ENCODE measurements around the gene PTPRN.
"Not testable (repeated sequence)": the region's sequence is repeated elsewhere in the genome, so short reads cannot be mapped to it uniquely, and the experiment has no call there.

Gene PTPRN

GRCh38 chr2:219289195-219289536 lies 20.0 kb downstream of the PTPRN start:
- DNase-seq (ENCODE audit: low read depth in 2 of 2): no peak
- H3K4me3 ChIP-seq (replicated peaks in 1 of 2; ENCODE audit: low read depth in 2 of 2, low read length in 2 of 2): no peak overlapping the region
- TF ChIP-seq CTCF (IDR thresholded peaks at IDR 0.05; ENCODE audit: low read depth, low read length): no peak

- DNase-seq (ENCODE audit: low read depth in 2 of 2): no peak
- H3K4me3 ChIP-seq (replicated peaks in 1 of 2; ENCODE audit: low read depth in 2 of 2, low read length in 2 of 2): no peak overlapping the region
- TF ChIP-seq CTCF (IDR thresholded peaks at IDR 0.05; ENCODE audit: low read depth, low read length): no peak
Observed at GRCh38 chr2:219287580-219288265, 21.5 kb downstream of the PTPRN start.

- H3K4me3 ChIP-seq (replicated peaks in 1 of 2; ENCODE audit: low read depth in 2 of 2, low read length in 2 of 2); DNase-seq (ENCODE audit: low read depth in 2 of 2): not testable (repeated sequence)
Observed at GRCh38 chr2:219287116-219287440, 22.1 kb downstream of the PTPRN start.

GRCh38 chr2:219286436-219287115 lies 22.6 kb downstream of the PTPRN start:
- no peak overlapping the region for H3K4me3 ChIP-seq (replicated peaks in 1 of 2; ENCODE audit: low read depth in 2 of 2, low read length in 2 of 2)
- peak in 1 of 2 donors; percentile 39 for DNase-seq (ENCODE audit: low read depth in 2 of 2)
- no peak for TF ChIP-seq CTCF (IDR thresholded peaks at IDR 0.05; ENCODE audit: low read depth, low read length)

GRCh38 chr2:219285894-219286425 lies 23.2 kb downstream of the PTPRN start:
- H3K4me3 ChIP-seq (replicated peaks in 1 of 2; ENCODE audit: low read depth in 2 of 2, low read length in 2 of 2): no peak overlapping the region
- TF ChIP-seq CTCF (IDR thresholded peaks at IDR 0.05; ENCODE audit: low read depth, low read length): no peak
- peak in 1 of 2 donors; percentile 72 for DNase-seq (ENCODE audit: low read depth in 2 of 2)

- H3K4me3 ChIP-seq (replicated peaks in 1 of 2; ENCODE audit: low read depth in 2 of 2, low read length in 2 of 2): no peak overlapping the region
- DNase-seq (ENCODE audit: low read depth in 2 of 2): no peak
- TF ChIP-seq CTCF (IDR thresholded peaks at IDR 0.05; ENCODE audit: low read depth, low read length): no peak
Observed at GRCh38 chr2:219285373-219285735, 23.8 kb downstream of the PTPRN start.

- H3K4me3 ChIP-seq (replicated peaks in 1 of 2; ENCODE audit: low read depth in 2 of 2, low read length in 2 of 2): no peak overlapping the region
- TF ChIP-seq CTCF (IDR thresholded peaks at IDR 0.05; ENCODE audit: low read depth, low read length): no peak
- DNase-seq (ENCODE audit: low read depth in 2 of 2): no peak
Observed at GRCh38 chr2:219284501-219285372, 24.5 kb downstream of the PTPRN start.

All from cardiac fibroblast (primary cell).